Measurements from ENCODE around the gene CRADD.

CRADD gene

GRCh38 chr12:93673084-93673483 is 4.1 kb upstream of the CRADD start:
- no peak for DNase-seq

GRCh38 chr12:93674386-93674785 is 2.8 kb upstream of the CRADD start:
- DNase-seq, result no peak

GRCh38 chr12:93676408-93677194 is 574 bp upstream of the CRADD start:
- DNase-seq, result no peak

GRCh38 chr12:93678779-93679178 is 1.6 kb downstream of the CRADD start:
- no peak for DNase-seq

- DNase-seq, result peak in 2 of 14 donors; percentile 21 to 90
Measured at GRCh38 chr12:93679308-93679925, 2.2 kb downstream of the CRADD start.

GRCh38 chr12:93680006-93680405 is 2.8 kb downstream of the CRADD start:
- DNase-seq, result no peak

GRCh38 chr12:93682846-93683261 is 5.7 kb downstream of the CRADD start:
- DNase-seq, result peak in 1 of 14 donors; percentile 6

- no peak for DNase-seq
Measured at GRCh38 chr12:93683410-93683809, 6.2 kb downstream of the CRADD start.

- no peak for DNase-seq
Measured at GRCh38 chr12:93684716-93685115, 7.5 kb downstream of the CRADD start.

GRCh38 chr12:93686572-93687356 is 9.6 kb downstream of the CRADD start:
- no peak for DNase-seq

- no peak for DNase-seq
Measured at GRCh38 chr12:93689076-93689834, 12.1 kb downstream of the CRADD start.

- no peak for DNase-seq
Measured at GRCh38 chr12:93696462-93696861, 19.3 kb downstream of the CRADD start.

- no peak for DNase-seq
Measured at GRCh38 chr12:93698307-93699092, 21.3 kb downstream of the CRADD start.

- no peak for DNase-seq
Measured at GRCh38 chr12:93699271-93700145, 22.3 kb downstream of the CRADD start.

- no peak for DNase-seq
Measured at GRCh38 chr12:93702707-93703315, 25.6 kb downstream of the CRADD start.

- no peak for DNase-seq
Measured at GRCh38 chr12:93704122-93704521, 26.9 kb downstream of the CRADD start.

GRCh38 chr12:93704625-93705024 is 27.4 kb downstream of the CRADD start:
- DNase-seq, result no peak

- no peak for DNase-seq
Measured at GRCh38 chr12:93705237-93705636, 28.1 kb downstream of the CRADD start.

GRCh38 chr12:93706387-93706786 is 29.2 kb downstream of the CRADD start:
- no peak for DNase-seq

GRCh38 chr12:93706824-93707223 is 29.6 kb downstream of the CRADD start:
- DNase-seq, result no peak
